Right ventricle myocardium superior (tissue), 1 donor: ENCODE data around the gene SNED1. TPM values are rescaled to one million over a fixed set of nuclear protein-coding genes. Genes with fewer than 3 reads are reported as not detected.

ENCODE experiments used
- ATAC-seq: fragments of 200-7000 bp; cut with Tn5 transposase; one replicate; pipeline ENCODE4 v1.9.1; 2020; ENCODE audit warnings: mild to moderate bottlenecking; ENCODE audit not compliant: poor library complexity
- DNase-seq: peaks from one replicate; pipeline ENCODE4 v3.0.0-alpha.2; 2020
- intact Hi-C: fragments of 100-400 bp; cut with DNase I; formaldehyde crosslinking; loops from one replicate; pipeline ENCODE4 v1.11.2; 2022
- total RNA-seq: library from RNA; stranded (reverse); fragmentation: NEBNext Ultra II Directional; extraction: Animal tissue kit (Norgen Biotek cat#: 25700); gene quantifications from one replicate; pipeline ENCODE4 v1.2.1, GENCODE V29; 2021
- donor health status: DM: no; HTN: yes; CAD: no; lungs with severe emphysema.

The SNED1 gene
- total RNA-seq, 1 donor from 2014 or later = 8.0 TPM

GRCh38 chr2:241034490-241035141 lies 36.2 kb downstream of the SNED1 start:
- no peak for ATAC-seq
- intact Hi-C loops = no loop called here
- no peak for DNase-seq

DNA sequence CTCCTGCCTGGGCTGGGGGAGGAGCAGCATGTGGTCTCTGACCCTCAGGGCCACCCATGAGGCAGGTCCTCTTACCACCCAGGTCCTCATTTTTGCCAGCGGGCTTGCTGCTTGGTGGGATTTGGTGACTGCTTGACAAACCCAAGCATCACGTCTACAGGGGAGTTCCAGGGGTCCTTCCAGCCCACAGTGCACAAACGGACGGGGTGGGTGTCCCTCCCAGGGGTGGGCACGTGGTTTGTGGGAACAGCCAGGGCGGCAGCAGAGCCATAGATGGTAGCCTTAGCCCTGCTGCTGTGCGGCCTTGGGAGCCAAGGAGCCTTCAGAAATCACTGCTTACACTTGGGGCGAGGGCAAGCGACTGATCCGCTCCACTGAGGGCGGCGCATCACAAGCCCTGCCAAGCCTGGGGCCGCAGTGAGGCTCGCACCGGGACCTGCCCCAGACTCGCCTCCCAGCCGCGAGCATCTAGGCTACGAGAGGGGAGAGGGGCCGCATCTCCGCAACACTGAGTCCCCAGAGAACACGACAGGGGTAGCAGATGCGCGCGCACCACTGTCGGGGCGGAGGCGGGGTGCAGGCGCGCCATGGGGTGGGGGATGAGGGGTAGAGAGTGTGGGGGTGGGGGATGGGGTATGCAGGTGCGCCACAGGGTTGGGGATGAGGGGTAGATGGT lies 36.9 kb downstream of the SNED1 start:
- DNase-seq = no peak
- intact Hi-C loops = no loop called here

DNA sequence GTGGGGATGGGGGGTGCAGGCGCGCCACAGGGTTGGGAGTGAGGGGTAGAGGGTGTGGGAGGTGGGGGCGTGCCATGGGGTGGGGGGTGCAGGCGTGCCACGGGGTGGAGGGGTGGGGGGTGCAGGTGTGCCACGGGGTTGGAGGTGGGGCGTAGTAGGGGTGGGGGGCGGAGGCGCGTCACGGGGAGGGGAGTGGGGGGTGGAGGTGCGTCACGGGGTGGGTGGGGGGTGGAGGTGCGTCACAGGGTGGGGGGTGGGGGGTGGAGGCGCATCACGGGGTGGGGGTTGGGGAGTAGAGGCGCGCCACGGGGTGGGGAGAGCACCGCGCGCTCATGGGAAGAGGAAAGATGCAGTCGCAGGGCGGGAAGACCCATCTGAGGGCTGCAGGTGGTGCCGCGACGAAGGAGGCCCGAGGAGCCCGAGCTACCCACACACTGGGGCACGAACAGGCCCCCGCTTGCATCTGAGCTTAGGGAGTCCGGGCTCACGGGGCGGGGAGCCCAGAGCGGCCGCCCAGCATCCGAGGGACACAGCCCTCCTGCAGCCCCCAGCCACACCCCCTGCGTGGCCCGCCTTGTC lies 37.5 kb downstream of the SNED1 start:
- DNase-seq (no peak), ATAC-seq (no peak)
- intact Hi-C loops = no loop called here

More for the DNA sequence above, 36.9 kb downstream of the SNED1 start:
- no peak for ATAC-seq

GRCh38 chr2:241036397-241036963 lies 38.1 kb downstream of the SNED1 start:
- intact Hi-C loops = no loop called here
- ATAC-seq (peak; percentile 18), DNase-seq (no peak)

- intact Hi-C loops = no loop called here
- DNase-seq (no peak), ATAC-seq (no peak)
Observed at GRCh38 chr2:241036964-241037421, 38.6 kb downstream of the SNED1 start.

DNA sequence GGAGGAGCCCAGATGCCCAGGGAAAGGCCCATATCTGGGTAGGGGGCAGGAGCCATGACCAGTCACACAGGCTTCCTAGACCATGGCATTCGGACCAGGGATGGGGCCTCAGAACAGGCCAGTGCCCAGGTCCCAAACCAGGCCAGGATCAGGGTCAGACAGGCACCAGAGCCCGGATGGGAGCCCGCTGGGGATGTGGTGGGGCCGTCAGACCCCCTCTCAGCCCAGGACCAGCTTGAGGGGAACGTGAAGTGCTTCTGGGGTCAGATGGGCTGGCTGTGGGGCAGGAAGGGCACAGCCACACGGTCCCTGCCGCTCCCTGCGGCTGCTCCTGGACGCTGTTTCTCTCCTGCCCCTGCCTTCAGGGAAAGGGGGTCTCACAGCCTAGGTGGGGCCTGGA lies 39.1 kb downstream of the SNED1 start:
- DNase-seq = no peak
- ATAC-seq = no peak
- intact Hi-C loops = no loop called here

DNA sequence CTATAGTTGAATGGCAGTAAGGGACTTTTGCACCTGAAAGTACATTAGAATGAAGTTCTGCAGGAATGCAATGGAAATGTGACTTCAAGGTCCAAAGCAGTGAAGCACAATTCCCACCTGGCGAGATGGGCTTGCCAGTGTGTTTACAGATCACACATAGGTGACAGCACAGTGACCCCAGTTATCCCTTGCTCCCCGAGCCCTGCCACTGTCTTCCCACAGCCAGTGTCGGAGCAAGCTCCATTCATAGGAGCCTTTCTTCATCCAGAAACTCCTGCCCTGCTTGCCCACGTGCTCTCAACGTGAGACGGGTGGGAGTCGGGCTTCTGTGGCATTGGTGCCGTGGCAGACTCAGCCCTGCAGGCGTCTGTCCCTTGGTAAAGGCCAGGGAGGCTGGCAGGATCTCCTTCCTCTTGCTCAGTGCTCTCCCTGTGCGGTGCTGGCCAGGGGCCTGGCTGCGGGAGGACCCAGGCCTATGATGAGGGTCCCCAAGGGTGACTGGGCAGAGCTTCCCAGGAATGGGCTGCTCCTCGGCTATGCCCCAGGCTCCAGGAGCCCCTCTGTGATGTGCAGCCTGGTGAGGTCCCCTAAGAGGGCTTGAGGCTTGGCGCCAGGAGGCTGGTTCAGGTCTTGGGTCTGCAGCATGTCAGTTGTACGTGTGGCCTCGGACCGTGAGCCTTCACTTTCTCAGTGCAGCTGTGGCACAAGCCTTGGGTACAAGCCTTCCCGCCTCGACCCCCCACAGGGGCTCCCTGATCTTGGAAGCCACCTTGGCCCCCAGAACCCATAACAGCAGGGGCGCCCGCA lies 40.2 kb downstream of the SNED1 start:
- intact Hi-C loops = no loop called here
- DNase-seq (no peak), ATAC-seq (no peak)

DNA sequence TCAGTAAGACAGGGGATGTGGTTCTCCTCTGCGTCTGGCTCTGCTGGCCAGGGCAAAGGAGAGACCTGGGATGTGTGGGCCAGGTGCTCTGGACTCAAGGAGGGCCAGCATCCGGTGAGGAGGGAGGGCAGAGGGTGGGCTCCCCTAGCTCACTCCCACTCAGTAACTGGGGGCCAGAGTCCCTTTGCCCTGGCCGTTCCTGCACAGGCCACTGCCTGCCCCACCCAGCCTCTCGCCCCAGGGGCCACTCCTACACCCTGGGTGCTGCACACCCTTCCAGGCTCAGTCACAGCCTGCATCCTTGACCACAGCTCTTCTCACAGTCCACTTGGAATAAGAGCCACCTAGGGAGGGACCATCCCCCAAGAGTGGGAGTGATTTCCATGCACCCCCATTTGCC lies 41.0 kb downstream of the SNED1 start:
- ATAC-seq (no peak), DNase-seq (no peak)
- intact Hi-C loops = no loop called here

DNA sequence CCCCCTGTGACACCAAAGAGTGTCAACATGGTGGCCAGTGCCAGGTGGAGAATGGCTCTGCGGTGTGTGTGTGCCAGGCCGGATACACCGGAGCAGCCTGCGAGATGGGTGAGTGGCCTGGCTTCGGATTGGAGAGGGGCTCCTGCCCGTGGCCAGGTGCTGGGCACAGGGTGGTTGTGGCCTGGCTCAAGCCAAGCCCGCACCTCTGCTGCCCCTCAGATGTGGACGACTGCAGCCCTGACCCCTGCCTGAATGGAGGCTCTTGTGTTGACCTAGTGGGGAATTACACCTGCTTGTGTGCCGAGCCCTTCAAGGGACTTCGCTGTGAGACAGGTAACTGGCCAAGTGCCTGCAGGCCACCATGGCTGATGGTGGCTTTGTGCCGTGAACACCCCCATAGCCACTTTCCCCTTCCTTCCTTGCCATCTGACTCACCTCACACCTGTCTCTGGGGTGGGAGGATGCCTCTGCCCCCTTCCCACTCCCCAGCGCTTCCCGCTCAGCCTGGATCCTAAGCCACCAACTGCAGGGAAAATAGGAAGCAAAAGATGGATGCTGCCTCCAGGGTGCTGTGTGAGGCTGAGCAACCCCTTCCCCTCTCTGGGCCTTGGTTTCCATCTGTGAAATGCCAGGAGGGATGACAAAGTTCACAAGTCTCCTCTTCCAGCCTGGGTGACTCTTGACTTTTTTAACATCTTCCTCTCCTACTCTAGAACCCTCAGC lies 41.8 kb downstream of the SNED1 start:
- ATAC-seq (no peak), DNase-seq (no peak)
- intact Hi-C loops = no loop called here

- ATAC-seq = no peak
- DNase-seq = no peak
- intact Hi-C loops = no loop called here
Observed at GRCh38 chr2:241041589-241042158, 43.3 kb downstream of the SNED1 start.

GRCh38 chr2:241043581-241043980 lies 45.2 kb downstream of the SNED1 start:
- no peak for ATAC-seq
- intact Hi-C loops = no loop called here
- DNase-seq = no peak

DNA sequence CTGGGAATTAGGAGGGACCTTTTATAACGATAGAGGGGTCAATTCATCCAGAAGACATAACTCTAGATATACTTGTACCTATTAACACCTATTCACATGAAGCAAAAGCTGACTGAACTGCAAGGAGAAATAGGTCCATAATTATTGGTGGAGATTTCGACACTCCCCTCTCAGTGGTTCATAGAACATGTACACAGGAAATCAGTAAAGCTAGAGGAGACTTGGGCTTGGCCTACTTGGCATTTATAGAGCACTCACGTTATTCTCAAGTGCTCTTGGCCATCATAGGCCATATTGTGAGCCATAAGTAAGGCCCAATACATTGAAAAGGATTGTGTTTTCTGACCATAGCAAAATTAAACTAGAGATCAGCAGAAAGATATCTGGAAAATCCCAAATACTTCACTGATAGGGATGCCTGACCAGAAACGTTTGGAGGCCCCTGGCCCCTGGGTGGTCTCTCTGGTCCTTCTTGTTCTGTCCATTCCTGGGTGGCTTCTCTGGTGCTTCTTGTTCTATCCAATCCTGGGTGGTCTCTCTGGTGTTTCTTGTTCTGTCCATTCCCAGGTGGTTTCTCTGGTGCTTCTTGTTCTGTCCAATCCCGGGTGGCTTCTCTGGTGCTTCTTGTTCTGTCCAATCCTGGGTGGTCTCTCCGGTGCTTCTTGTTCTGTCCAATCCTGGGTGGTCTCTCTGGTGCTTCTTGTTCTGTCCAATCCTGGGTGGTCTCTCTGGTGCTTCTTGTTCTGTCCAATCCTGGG lies 49.0 kb downstream of the SNED1 start:
- ATAC-seq = no peak
- no peak for DNase-seq
- intact Hi-C loops = no loop called here

DNA sequence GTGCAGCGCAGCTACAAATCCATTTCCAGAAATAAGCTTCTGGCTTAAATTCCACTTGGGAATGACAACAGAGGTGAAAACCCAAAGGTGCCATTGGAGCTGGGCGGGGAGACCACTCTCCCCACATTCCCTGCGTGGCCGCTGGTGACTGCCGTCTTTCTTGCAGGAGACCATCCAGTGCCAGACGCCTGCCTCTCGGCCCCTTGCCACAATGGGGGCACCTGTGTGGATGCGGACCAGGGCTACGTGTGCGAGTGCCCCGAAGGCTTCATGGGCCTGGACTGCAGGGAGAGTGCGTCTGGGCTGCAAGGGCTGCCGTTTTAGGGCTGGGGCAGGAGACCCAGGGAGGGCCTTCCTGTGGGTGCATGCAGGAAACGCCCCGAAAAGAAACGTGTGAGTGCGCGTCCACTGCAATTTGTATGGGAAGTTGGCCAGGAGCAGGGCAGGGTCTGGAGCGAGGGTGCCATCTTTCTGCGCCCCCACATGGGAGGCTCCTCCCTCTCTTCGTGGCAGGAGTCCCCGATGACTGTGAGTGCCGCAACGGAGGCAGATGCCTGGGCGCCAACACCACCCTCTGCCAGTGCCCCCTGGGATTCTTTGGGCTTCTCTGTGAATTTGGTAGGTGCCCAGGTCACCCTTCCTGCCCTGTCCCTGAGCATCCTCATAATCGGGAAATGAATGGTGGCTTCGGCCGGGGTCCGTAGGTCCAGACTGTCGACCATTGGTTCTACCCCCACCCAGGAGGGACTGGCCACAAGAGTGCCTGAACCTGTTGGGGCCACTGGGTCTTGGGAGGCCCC lies 49.9 kb downstream of the SNED1 start:
- DNase-seq (no peak), ATAC-seq (no peak)
- intact Hi-C loops = no loop called here

DNA sequence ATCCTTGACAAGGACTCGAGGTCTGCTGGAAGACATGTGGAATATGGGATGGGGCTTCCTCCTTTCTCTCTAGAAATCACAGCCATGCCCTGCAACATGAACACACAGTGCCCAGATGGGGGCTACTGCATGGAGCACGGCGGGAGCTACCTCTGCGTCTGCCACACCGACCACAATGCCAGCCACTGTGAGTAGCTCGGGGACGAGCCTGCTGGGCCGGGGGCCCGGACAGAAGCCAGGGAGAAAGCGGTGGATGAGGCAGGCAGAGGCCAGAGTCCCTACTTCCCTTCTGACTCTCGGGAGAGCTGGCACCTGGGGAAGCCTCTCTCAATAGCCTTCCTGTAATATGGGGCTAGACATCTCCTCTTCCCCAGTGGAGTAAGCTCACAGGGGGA lies 50.5 kb downstream of the SNED1 start:
- intact Hi-C loops = no loop called here
- DNase-seq (no peak), ATAC-seq (no peak)

- DNase-seq = no peak
- intact Hi-C loops = no loop called here
- ATAC-seq = no peak
Observed at GRCh38 chr2:241049739-241050623, 51.6 kb downstream of the SNED1 start.
